Upper lobe of left lung (tissue), 4 donors: ENCODE measurements around the gene DENND1A.

Experiments
- CTCF ChIP-seq, 6 experiments: fragments of 450-650 bp in 4 of 6; fragments of 200-600 bp in 2 of 6; sonication (generic) in 2 of 6; IDR thresholded peaks; one replicate each; pipeline ENCODE4 v1.5.1; 2016 to 2019; ENCODE audit warnings: antibody characterized with exemption in 6 of 6
- EP300 ChIP-seq, 4 donors: sonication (generic); formaldehyde crosslinking; IDR thresholded peaks; one replicate each; pipeline ENCODE4 v1.5.1; 2017; ENCODE audit warnings: antibody characterized with exemption in 4 of 4, control low read depth in 2 of 4

GRCh38 chr9:123342247-123342646 is 587.7 kb downstream of the DENND1A start:
- no peak for TF ChIP-seq EP300 (IDR thresholded peaks at IDR 0.05)
- no peak for TF ChIP-seq CTCF (IDR thresholded peaks at IDR 0.05)
